GM20000 (cell line): ENCODE data around the gene PPFIBP2.

Experiments
- DNase-seq: peaks from one replicate; pipeline ENCODE4 v3.0.0; 2012; ENCODE audit warnings: low spot score
- TF ChIP-seq, protein P1 (sequence below): IDR thresholded peaks from 2 replicates; pipeline ENCODE4 v1.5.1; 2012; ENCODE audit warnings: mild to moderate bottlenecking, control low read depth; ENCODE audit errors: extremely low read depth, missing control alignments

The PPFIBP2 gene

GRCh38 chr11:7604331-7604955 lies 90.6 kb downstream of the PPFIBP2 start:
- TF ChIP-seq, protein P1, sequence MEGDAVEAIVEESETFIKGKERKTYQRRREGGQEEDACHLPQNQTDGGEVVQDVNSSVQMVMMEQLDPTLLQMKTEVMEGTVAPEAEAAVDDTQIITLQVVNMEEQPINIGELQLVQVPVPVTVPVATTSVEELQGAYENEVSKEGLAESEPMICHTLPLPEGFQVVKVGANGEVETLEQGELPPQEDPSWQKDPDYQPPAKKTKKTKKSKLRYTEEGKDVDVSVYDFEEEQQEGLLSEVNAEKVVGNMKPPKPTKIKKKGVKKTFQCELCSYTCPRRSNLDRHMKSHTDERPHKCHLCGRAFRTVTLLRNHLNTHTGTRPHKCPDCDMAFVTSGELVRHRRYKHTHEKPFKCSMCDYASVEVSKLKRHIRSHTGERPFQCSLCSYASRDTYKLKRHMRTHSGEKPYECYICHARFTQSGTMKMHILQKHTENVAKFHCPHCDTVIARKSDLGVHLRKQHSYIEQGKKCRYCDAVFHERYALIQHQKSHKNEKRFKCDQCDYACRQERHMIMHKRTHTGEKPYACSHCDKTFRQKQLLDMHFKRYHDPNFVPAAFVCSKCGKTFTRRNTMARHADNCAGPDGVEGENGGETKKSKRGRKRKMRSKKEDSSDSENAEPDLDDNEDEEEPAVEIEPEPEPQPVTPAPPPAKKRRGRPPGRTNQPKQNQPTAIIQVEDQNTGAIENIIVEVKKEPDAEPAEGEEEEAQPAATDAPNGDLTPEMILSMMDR = no peak
- DNase-seq = no peak

GRCh38 chr11:7605186-7605943 lies 91.6 kb downstream of the PPFIBP2 start:
- TF ChIP-seq, protein P1 = no peak
- DNase-seq = no peak

- TF ChIP-seq, protein P1 = no peak
- no peak for DNase-seq
These were observed 92.7 kb downstream of the PPFIBP2 start for GRCh38 chr11:7606496-7606895.

- TF ChIP-seq, protein P1 = no peak
These were observed 95.2 kb downstream of the PPFIBP2 start for GRCh38 chr11:7609015-7609414.

GRCh38 chr11:7609521-7609920 lies 95.7 kb downstream of the PPFIBP2 start:
- no peak for DNase-seq
- TF ChIP-seq, protein P1 = no peak

More at GRCh38 chr11:7609015-7609414, 95.2 kb downstream of the PPFIBP2 start:
- DNase-seq = no peak

DNA sequence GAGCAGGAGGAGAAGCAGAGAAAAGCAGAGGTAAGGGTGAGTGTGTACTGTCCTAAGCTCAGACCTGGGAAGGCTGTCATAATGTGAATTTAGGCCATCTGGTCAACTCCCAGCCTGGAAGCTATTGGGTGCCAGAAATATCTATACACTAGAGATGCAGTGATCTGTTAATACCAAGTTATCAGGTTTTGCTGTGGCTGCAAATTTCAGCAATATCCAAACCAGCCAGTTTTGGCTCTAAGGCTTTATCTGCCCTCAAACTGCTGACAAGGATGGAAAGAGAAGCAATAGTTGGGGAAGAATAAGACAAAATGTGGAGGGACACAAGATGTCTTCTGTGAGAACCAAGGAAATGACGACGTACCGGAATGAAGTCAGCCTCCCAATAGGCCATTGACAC lies 96.6 kb downstream of the PPFIBP2 start:
- TF ChIP-seq, protein P1 = no peak

DNA sequence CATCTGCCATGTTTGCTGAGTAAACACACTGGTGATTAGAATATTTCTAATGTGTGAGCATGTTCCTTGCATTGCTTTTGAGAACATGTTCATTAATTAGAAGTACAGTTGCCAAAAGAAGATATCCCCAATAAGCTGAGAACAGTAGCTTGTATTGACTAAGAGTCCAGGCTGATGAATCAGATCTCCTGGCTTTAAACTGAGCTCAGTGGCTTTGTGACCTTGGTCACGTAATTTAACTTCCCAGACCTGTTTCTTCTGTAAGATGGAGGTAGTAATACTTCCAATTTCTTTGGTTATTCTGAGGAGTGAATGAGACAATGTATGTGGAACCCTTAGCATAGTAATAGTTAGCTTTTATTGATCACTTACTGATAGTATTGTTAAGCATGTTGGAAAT lies 97.6 kb downstream of the PPFIBP2 start:
- no peak for DNase-seq
- TF ChIP-seq, protein P1 = no peak

More for the DNA sequence above, 96.6 kb downstream of the PPFIBP2 start:
- DNase-seq = no peak
